NB4 (cell line): ENCODE data around the gene SNX9.

Source experiments
- MYC ChIP-seq: IDR thresholded peaks from 2 replicates; pipeline ENCODE4 v1.6.1; 2011; ENCODE audit warnings: low read depth, low read length
- POLR2A ChIP-seq: IDR thresholded peaks from 2 replicates; pipeline ENCODE4 v1.6.1; 2011; ENCODE audit warnings: mild to moderate bottlenecking; ENCODE audit not compliant: insufficient read length; ENCODE audit errors: extremely low read depth
- TF ChIP-seq, protein P1 (sequence below): IDR thresholded peaks from one replicate; pipeline ENCODE4 v1.5.1; 2012; ENCODE audit warnings: low read depth, low read length

DNA sequence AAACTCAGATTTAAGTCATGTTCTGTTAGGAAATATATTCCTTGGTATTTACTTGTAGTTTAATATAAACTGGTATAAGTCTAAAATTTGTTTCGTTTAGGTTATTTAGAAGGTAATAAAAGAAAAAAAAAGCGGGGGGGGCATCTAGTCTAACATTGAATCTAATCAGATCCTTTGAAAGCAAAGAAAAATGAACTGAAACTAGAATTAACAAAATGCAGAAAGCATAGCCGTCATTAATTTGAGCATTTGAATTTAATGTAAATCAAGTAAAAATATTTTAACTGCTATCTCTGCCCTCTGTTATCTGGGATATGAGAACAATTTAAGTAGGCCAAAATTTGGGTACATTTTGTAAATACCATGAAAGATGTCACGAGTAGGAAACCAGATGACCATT, 54.1 kb downstream of the SNX9 start:
- TF ChIP-seq POLR2A: no peak
- TF ChIP-seq, protein P1, sequence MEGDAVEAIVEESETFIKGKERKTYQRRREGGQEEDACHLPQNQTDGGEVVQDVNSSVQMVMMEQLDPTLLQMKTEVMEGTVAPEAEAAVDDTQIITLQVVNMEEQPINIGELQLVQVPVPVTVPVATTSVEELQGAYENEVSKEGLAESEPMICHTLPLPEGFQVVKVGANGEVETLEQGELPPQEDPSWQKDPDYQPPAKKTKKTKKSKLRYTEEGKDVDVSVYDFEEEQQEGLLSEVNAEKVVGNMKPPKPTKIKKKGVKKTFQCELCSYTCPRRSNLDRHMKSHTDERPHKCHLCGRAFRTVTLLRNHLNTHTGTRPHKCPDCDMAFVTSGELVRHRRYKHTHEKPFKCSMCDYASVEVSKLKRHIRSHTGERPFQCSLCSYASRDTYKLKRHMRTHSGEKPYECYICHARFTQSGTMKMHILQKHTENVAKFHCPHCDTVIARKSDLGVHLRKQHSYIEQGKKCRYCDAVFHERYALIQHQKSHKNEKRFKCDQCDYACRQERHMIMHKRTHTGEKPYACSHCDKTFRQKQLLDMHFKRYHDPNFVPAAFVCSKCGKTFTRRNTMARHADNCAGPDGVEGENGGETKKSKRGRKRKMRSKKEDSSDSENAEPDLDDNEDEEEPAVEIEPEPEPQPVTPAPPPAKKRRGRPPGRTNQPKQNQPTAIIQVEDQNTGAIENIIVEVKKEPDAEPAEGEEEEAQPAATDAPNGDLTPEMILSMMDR: no peak
- no peak for TF ChIP-seq MYC
